Uterus (tissue), 4 donors: ENCODE measurements around the gene ROCK2. TPM values are rescaled to one million over a fixed set of nuclear protein-coding genes. Genes with fewer than 3 reads are reported as not detected.
"Not testable (repeated sequence)": the region's sequence is repeated elsewhere in the genome, so short reads cannot be mapped to it uniquely, and the experiment has no call there.

Experiments
- DNase-seq, 2 donors: peaks; one replicate each; pipeline ENCODE4 v3.0.0-alpha.2; 2019 to 2020
- H3K27ac ChIP-seq, 2 donors: fragments of 200-600 bp; sonication (generic); 1 replicate in 1 of 2; 2 replicates in 1 of 2; pipeline ENCODE4 v1.5.1; 2016 to 2018
- H3K27me3 ChIP-seq, 2 donors: fragments of 200-600 bp; sonication (generic); one replicate each; pipeline ENCODE4 v1.5.1; 2018 to 2019; ENCODE audit warnings: control low read depth in 1 of 2
- H3K36me3 ChIP-seq, 2 donors: fragments of 200-600 bp; sonication (generic); one replicate each; pipeline ENCODE4 v1.5.1; 2019; ENCODE audit warnings: control low read depth in 1 of 2
- H3K4me1 ChIP-seq, 2 donors: fragments of 200-600 bp; sonication (generic); one replicate each; pipeline ENCODE4 v1.5.1; 2018 to 2019; ENCODE audit warnings: control low read depth in 1 of 2
- H3K4me3 ChIP-seq, 2 donors: fragments of 200-600 bp; sonication (generic); 1 replicate in 1 of 2; 2 replicates in 1 of 2; pipeline ENCODE4 v1.5.1; 2018 to 2019; ENCODE audit warnings: mild to moderate bottlenecking in 1 of 2
- H3K9me3 ChIP-seq, 2 donors: fragments of 200-600 bp; sonication (generic); one replicate each; pipeline ENCODE4 v1.5.1; 2019; ENCODE audit warnings: control low read depth in 1 of 2
- POLR2A ChIP-seq, 2 donors: fragments of 450-650 bp; IDR thresholded peaks; one replicate each; pipeline ENCODE4 v1.6.1; 2016; ENCODE audit warnings: antibody characterized with exemption in 2 of 2, mild to moderate bottlenecking in 1 of 2, moderate library complexity in 1 of 2
- intact Hi-C: fragments of 100-400 bp; cut with DNase I; formaldehyde crosslinking; loops from one replicate; pipeline ENCODE4 v1.15.1; 2023; ENCODE audit warnings: low total_unique reads
- total RNA-seq, 4 donors: library from RNA; depleted of rRNA in 3 of 4; stranded (reverse); fragments of >200 nt in 3 of 4; gene quantifications; one replicate each; pipeline versions ENCODE4 v1.1.0 to v1.2.4, GENCODE V29; 2014 to 2023
- TF ChIP-seq, protein P1 (sequence below), 4 experiments: fragments of 200-600 bp in 2 of 4; fragments of 450-650 bp in 2 of 4; sonication (generic) in 2 of 4; IDR thresholded peaks; one replicate each; pipeline ENCODE4 v1.5.1; 2016 to 2019; ENCODE audit warnings: antibody characterized with exemption in 4 of 4, mild to moderate bottlenecking in 2 of 4, moderate library complexity in 1 of 4
- donor health status: DM: yes; HTN: yes; CAD: no.

ROCK2 gene
- total RNA-seq, 4 donors from 2014 or later: 78.5 to 143 (median 122) TPM

DNA sequence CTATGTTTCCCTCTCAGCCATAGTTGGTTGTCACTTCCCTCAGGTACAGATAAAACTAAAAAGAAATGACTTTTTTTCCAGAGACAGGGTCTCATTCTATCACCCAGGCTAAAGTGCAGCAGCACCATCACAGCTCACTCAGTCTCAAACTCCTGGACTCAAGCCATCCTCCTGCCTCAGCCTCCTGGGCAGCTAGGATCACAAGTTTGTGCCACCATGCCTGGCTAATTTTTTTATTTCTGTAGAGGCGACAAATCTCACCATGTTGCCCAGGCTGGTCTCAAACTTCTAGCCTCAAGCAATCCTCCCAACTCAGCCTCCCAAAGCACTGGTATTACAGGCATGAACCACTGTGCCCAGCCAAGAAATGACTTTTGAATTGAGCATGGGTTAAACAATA is 8.2 kb downstream of the ROCK2 start:
- H3K4me1 ChIP-seq: peaks cover 0 to 7% of the 10 kb centered on the region in 2 donors
- no peak overlapping the region for H3K4me3 ChIP-seq
- intact Hi-C loops: no loop called here
- H3K36me3 ChIP-seq: no peaks in the 10 kb centered on the region
- no peak for DNase-seq
- H3K27ac ChIP-seq: no peak overlapping the region
- TF ChIP-seq, protein P1, sequence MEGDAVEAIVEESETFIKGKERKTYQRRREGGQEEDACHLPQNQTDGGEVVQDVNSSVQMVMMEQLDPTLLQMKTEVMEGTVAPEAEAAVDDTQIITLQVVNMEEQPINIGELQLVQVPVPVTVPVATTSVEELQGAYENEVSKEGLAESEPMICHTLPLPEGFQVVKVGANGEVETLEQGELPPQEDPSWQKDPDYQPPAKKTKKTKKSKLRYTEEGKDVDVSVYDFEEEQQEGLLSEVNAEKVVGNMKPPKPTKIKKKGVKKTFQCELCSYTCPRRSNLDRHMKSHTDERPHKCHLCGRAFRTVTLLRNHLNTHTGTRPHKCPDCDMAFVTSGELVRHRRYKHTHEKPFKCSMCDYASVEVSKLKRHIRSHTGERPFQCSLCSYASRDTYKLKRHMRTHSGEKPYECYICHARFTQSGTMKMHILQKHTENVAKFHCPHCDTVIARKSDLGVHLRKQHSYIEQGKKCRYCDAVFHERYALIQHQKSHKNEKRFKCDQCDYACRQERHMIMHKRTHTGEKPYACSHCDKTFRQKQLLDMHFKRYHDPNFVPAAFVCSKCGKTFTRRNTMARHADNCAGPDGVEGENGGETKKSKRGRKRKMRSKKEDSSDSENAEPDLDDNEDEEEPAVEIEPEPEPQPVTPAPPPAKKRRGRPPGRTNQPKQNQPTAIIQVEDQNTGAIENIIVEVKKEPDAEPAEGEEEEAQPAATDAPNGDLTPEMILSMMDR (IDR thresholded peaks at IDR 0.05): no peak
- TF ChIP-seq POLR2A (IDR thresholded peaks at IDR 0.05): no peak
- H3K9me3 ChIP-seq: no peaks in the 10 kb centered on the region
- no peaks in the 10 kb centered on the region for H3K27me3 ChIP-seq

DNA sequence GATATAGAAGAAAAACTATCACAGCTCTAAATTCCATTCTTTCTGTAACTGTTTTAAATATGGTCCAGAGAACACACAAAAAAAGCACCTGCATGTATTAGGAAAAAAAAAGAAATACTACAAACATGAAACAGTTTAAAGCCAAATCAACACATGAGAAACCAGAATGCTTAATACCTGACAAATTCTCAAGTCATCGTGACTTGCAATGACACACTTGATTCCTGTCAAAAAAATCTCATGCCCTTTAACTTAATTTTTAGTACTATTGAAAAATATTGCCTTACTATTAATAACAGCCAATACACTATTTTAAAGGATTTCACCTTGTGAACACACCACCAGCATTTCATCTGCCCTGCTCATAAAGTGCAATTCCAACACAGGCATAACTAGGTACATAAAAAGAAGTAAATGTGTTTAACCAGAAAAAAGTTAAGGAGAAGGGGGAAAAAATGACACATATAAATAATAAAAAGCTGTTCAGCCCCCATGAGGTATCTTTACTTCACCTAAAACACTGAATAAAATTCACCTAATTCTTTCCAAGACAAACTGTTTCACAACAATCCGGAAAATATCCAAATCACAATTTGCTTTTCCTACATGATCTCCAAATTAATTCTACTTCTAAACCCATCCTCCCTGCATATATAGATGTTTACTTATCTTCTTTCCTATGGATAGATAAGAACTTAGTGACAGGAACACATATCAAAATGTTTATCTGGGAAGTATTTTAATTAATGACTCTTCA is 10.8 kb downstream of the ROCK2 start:
- Histone ChIP-seq H3K4me1 (peaks cover 3 to 7% of the 10 kb centered on the region in 2 donors), H3K9me3 (no peaks in the 10 kb centered on the region), H3K36me3 (no peaks in the 10 kb centered on the region), H3K4me3 (no peak overlapping the region), H3K27ac (no peak overlapping the region), H3K27me3 (no peaks in the 10 kb centered on the region)
- TF ChIP-seq POLR2A (IDR thresholded peaks at IDR 0.05): no peak
- no peak for DNase-seq
- intact Hi-C loops: no loop called here

DNA sequence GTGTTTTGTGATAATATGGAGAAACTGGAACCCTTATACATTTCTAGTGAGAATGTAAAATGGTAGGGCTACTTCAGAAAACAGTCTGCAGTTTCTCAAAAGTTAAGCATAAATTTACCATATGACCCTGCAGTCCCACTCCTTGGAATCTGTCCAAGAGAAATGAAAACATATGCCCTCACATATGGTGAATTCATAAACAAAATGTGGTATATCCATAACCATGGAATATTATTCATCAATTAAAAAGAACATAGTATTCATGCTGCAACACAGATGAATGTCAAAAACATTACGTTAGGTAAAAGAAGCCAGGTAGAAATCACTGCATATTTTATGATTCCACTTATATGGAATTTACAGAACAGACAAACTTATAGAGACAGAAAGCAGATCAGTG is 11.8 kb downstream of the ROCK2 start:
- H3K4me1 ChIP-seq: peaks cover 3 to 7% of the 10 kb centered on the region in 2 donors
- DNase-seq: no peak
- H3K27me3 ChIP-seq: no peaks in the 10 kb centered on the region
- TF ChIP-seq, protein P1 (IDR thresholded peaks at IDR 0.05): no peak
- intact Hi-C loops: no loop called here
- no peaks in the 10 kb centered on the region for H3K9me3 ChIP-seq
- no peak overlapping the region for H3K27ac ChIP-seq
- H3K36me3 ChIP-seq: no peaks in the 10 kb centered on the region
- no peak overlapping the region for H3K4me3 ChIP-seq

DNA sequence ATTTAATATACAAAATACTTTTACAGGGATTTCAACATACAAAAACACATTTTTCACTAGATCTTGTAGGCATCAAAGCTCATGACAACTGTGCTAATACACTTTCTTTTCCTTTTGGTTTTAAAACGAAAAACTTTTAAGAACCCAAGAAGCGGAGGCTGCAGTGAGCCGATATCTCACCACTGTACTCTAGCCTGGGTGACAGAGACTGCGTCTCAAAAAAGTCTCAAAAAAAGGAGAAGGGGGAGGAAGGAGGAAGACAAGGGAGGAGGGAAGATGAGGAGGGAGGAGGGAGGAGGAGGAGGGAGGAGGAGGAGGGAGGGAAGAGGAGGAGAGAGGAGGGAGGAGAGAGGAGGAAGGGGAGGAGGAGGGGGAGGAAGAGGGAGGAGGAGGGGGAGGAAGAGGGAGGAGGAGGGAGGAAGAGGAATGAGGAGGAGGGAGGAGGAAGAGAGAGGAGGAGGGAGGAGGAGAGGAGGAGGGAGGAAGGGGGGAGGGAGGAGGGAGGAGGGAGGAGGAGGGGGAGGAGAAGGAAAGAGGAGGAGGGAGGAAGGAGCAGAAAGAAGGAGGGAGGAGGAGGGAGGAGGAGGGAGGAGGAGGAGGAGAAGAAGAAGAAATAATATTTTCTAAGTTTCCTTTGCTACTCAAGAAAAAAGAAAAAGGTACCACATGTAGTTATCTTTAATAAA is 13.8 kb downstream of the ROCK2 start:
- intact Hi-C loops: no loop called here
- Histone ChIP-seq H3K27ac (peak overlapping the region; percentile 60 to 68), H3K4me1 (peaks cover 7 to 10% of the 10 kb centered on the region in 2 donors), H3K36me3 (no peaks in the 10 kb centered on the region), H3K4me3 (peak overlapping the region in 1 of 2 donors; percentile 9), H3K27me3 (no peaks in the 10 kb centered on the region), H3K9me3 (no peaks in the 10 kb centered on the region)
- TF ChIP-seq, protein P1 (IDR thresholded peaks at IDR 0.05): no peak
- no peak for TF ChIP-seq POLR2A (IDR thresholded peaks at IDR 0.05)
- DNase-seq: no peak

DNA sequence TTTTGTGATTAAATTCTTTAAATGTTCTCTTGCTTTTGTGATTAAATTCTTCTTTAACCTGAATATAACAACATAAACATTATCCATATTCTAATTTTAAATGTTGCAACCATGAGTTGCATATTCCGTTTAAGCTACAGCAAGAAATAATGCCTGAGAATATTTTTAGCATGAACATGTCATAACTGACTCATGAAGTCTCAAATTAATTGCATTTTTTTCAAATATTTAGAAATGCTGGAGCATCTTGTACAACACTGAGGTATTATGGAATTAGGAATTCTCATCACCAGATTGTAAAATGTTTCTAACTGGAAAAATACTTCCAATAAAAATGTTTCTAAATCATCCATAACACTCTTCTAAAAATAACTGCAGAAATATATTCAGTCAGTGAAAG is 14.7 kb downstream of the ROCK2 start:
- no peaks in the 10 kb centered on the region for H3K27me3 ChIP-seq
- no peak for DNase-seq
- TF ChIP-seq, protein P1 (IDR thresholded peaks at IDR 0.05): no peak
- TF ChIP-seq POLR2A (IDR thresholded peaks at IDR 0.05): no peak
- no peaks in the 10 kb centered on the region for H3K36me3 ChIP-seq
- intact Hi-C loops: no loop called here
- H3K9me3 ChIP-seq: no peaks in the 10 kb centered on the region
- H3K27ac ChIP-seq: peak overlapping the region; percentile 60 to 68
- H3K4me3 ChIP-seq: no peak overlapping the region
- H3K4me1 ChIP-seq: peaks cover 7 to 12% of the 10 kb centered on the region in 2 donors

DNA sequence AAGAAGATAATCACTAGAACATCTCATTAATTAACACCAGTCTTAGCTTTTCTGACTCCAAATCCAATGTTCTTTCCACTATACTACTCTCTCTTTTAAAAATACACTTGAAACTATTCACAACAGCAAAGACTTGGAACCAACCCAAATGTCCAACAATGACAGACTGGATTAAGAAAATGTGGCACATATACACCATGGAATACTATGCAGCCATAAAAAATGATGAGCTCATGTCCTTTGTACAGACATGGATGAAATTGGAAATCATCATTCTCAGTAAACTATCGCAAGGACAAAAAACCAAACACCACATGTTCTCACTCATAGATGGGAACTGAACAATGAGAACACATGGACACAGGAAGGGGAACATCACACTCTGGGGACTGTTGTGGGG is 15.9 kb downstream of the ROCK2 start:
- H3K9me3 ChIP-seq, intact Hi-C loops, H3K27me3 ChIP-seq, H3K27ac ChIP-seq, H3K4me3 ChIP-seq, DNase-seq, H3K36me3 ChIP-seq: not testable (repeated sequence)
- peaks cover 7 to 12% of the 10 kb centered on the region in 2 donors for H3K4me1 ChIP-seq
